ENCODE results near the gene SMIM14. TPM values are rescaled to one million over a fixed set of nuclear protein-coding genes. Genes with fewer than 3 reads are reported as not detected.
A peak's percentile ranks its signal among the peaks of the same experiment; 100 is the strongest.

Gene SMIM14
- total and polyA plus RNA-seq, 7 experiments from 2014 or later, result 4.6 to 28.5 (median 13.7) TPM

GRCh38 chr4:39568805-39569204 lies 69.9 kb downstream of the SMIM14 start:
- Histone ChIP-seq H3K27ac (ENCODE audit: low read depth, low read length) (no peak overlapping the region), H3K9me3 (ENCODE audit: control insufficient read depth in 2 of 3, low read length in 3 of 3) (no peaks in the 10 kb centered on the region), H3K4me1 (ENCODE audit: control insufficient read depth in 2 of 2, insufficient read depth in 2 of 2, low read length in 2 of 2) (no peaks in the 10 kb centered on the region), H3K36me3 (ENCODE audit: control insufficient read depth in 2 of 3, insufficient read depth in 3 of 3, low read length in 3 of 3) (no peaks in the 10 kb centered on the region), H3K27me3 (ENCODE audit: control insufficient read depth in 2 of 2, insufficient read depth in 2 of 2, low read length in 2 of 2) (no peaks in the 10 kb centered on the region), H3K4me3 (ENCODE audit: low read length) (no peak overlapping the region)
- peaks cover 7 to 30% (median 16%) of the 10 kb centered on the region in 5 donors for H3K36me3 Mint-ChIP-seq
- no peak overlapping the region for H3K27ac Mint-ChIP-seq
- DNase-seq, result no peak
- H3K9me3 Mint-ChIP-seq, result peaks cover 0 to 7% (median 4%) of the 10 kb centered on the region in 11 donors
- intact Hi-C loops (cut with micrococcal nuclease), result no loop called here
- no peaks in the 10 kb centered on the region for H3K27me3 Mint-ChIP-seq
- ChIA-PET CTCF (no interaction called here), POLR2A (no interaction called here)
- no peak overlapping the region for H3K4me3 Mint-ChIP-seq
- no peak for ATAC-seq
- peaks cover 0 to 4% (median 0%) of the 10 kb centered on the region in 7 donors for H3K4me1 Mint-ChIP-seq

- ATAC-seq (no peak), DNase-seq (no peak)
- Mint-ChIP-seq H3K4me3 (no peak overlapping the region), H3K27me3 (no peaks in the 10 kb centered on the region), H3K36me3 (peaks cover 7 to 29% (median 21%) of the 10 kb centered on the region in 5 donors), H3K9me3 (peaks cover 0 to 7% (median 4%) of the 10 kb centered on the region in 11 donors), H3K27ac (peak overlapping the region in 1 of 9 donors; percentile 41), H3K4me1 (peaks cover 0 to 4% (median 0%) of the 10 kb centered on the region in 7 donors)
- intact Hi-C loops (cut with micrococcal nuclease), result no loop called here
- H3K27ac ChIP-seq (ENCODE audit: low read depth, low read length), result no peak overlapping the region
- no peaks in the 10 kb centered on the region for H3K27me3 ChIP-seq (ENCODE audit: control insufficient read depth in 2 of 2, insufficient read depth in 2 of 2, low read length in 2 of 2)
- no peak overlapping the region for H3K4me3 ChIP-seq (ENCODE audit: low read length)
- ChIA-PET POLR2A (interaction anchor here (0.6 kb wide), 1 partner anchor 46 kb away, joined by 3 read pairs; no protein-coding TSS in a partner anchor), CTCF (no interaction called here)
- H3K36me3 ChIP-seq (ENCODE audit: control insufficient read depth in 2 of 3, insufficient read depth in 3 of 3, low read length in 3 of 3), result no peaks in the 10 kb centered on the region
- H3K9me3 ChIP-seq (ENCODE audit: control insufficient read depth in 2 of 3, low read length in 3 of 3), result no peaks in the 10 kb centered on the region
- H3K4me1 ChIP-seq (ENCODE audit: control insufficient read depth in 2 of 2, insufficient read depth in 2 of 2, low read length in 2 of 2), result no peaks in the 10 kb centered on the region
These were observed 72.6 kb downstream of the SMIM14 start for GRCh38 chr4:39565878-39566600.

- Histone ChIP-seq H3K4me1 (ENCODE audit: control insufficient read depth in 2 of 2, insufficient read depth in 2 of 2, low read length in 2 of 2) (no peaks in the 10 kb centered on the region), H3K9me3 (ENCODE audit: control insufficient read depth in 2 of 3, low read length in 3 of 3) (no peaks in the 10 kb centered on the region), H3K27ac (ENCODE audit: low read depth, low read length) (no peak overlapping the region), H3K27me3 (ENCODE audit: control insufficient read depth in 2 of 2, insufficient read depth in 2 of 2, low read length in 2 of 2) (no peaks in the 10 kb centered on the region), H3K4me3 (ENCODE audit: low read length) (no peak overlapping the region), H3K36me3 (ENCODE audit: control insufficient read depth in 2 of 3, insufficient read depth in 3 of 3, low read length in 3 of 3) (no peaks in the 10 kb centered on the region)
- ChIA-PET CTCF (no interaction called here), POLR2A (no interaction called here)
- ATAC-seq, result no peak
- DNase-seq, result no peak
- Mint-ChIP-seq H3K36me3 (peaks cover 7 to 33% (median 21%) of the 10 kb centered on the region in 5 donors), H3K4me1 (peaks cover 0 to 2% (median 0%) of the 10 kb centered on the region in 7 donors), H3K27ac (no peak overlapping the region), H3K4me3 (no peak overlapping the region), H3K27me3 (no peaks in the 10 kb centered on the region), H3K9me3 (peaks cover 0 to 7% (median 4%) of the 10 kb centered on the region in 11 donors)
- intact Hi-C loops (cut with micrococcal nuclease), result no loop called here
These were observed 75.3 kb downstream of the SMIM14 start for GRCh38 chr4:39563346-39563847.

GRCh38 chr4:39562792-39563191 lies 75.9 kb downstream of the SMIM14 start:
- intact Hi-C loops (cut with micrococcal nuclease), result no loop called here
- no peak for ATAC-seq

GRCh38 chr4:39559626-39560025 lies 79.0 kb downstream of the SMIM14 start:
- Histone ChIP-seq H3K27me3 (ENCODE audit: control insufficient read depth in 2 of 2, insufficient read depth in 2 of 2, low read length in 2 of 2) (no peaks in the 10 kb centered on the region), H3K36me3 (ENCODE audit: control insufficient read depth in 2 of 3, insufficient read depth in 3 of 3, low read length in 3 of 3) (no peaks in the 10 kb centered on the region), H3K4me1 (ENCODE audit: control insufficient read depth in 2 of 2, insufficient read depth in 2 of 2, low read length in 2 of 2) (no peaks in the 10 kb centered on the region), H3K4me3 (ENCODE audit: low read length) (no peak overlapping the region), H3K9me3 (ENCODE audit: control insufficient read depth in 2 of 3, low read length in 3 of 3) (no peaks in the 10 kb centered on the region), H3K27ac (ENCODE audit: low read depth, low read length) (no peak overlapping the region)
- ATAC-seq, result no peak
- no peak overlapping the region for H3K4me3 Mint-ChIP-seq
- no peak overlapping the region for H3K27ac Mint-ChIP-seq
- no peak for DNase-seq
- H3K27me3 Mint-ChIP-seq, result no peaks in the 10 kb centered on the region
- ChIA-PET POLR2A (no interaction called here), CTCF (interaction anchor here (0.5 kb wide), 1 partner anchor 1191 kb away, joined by 4 read pairs; no protein-coding TSS in a partner anchor)
- H3K9me3 Mint-ChIP-seq, result no peaks in the 10 kb centered on the region
- peaks cover 0 to 2% (median 0%) of the 10 kb centered on the region in 7 donors for H3K4me1 Mint-ChIP-seq
- intact Hi-C loops (cut with micrococcal nuclease), result no loop called here
- peaks cover 0 to 26% (median 14%) of the 10 kb centered on the region in 5 donors for H3K36me3 Mint-ChIP-seq

More at GRCh38 chr4:39562792-39563191, 75.9 kb downstream of the SMIM14 start:
- no peaks in the 10 kb centered on the region for H3K27me3 Mint-ChIP-seq
- H3K36me3 ChIP-seq (ENCODE audit: control insufficient read depth in 2 of 3, insufficient read depth in 3 of 3, low read length in 3 of 3), result no peaks in the 10 kb centered on the region
- peaks cover 0 to 2% (median 0%) of the 10 kb centered on the region in 7 donors for H3K4me1 Mint-ChIP-seq
- no peaks in the 10 kb centered on the region for H3K27me3 ChIP-seq (ENCODE audit: control insufficient read depth in 2 of 2, insufficient read depth in 2 of 2, low read length in 2 of 2)
- peaks cover 7 to 29% (median 21%) of the 10 kb centered on the region in 5 donors for H3K36me3 Mint-ChIP-seq
- DNase-seq, result no peak
- no peak overlapping the region for H3K27ac ChIP-seq (ENCODE audit: low read depth, low read length)
- H3K27ac Mint-ChIP-seq, result no peak overlapping the region
- no peaks in the 10 kb centered on the region for H3K9me3 ChIP-seq (ENCODE audit: control insufficient read depth in 2 of 3, low read length in 3 of 3)
- H3K4me3 ChIP-seq (ENCODE audit: low read length), result no peak overlapping the region
- POLR2A ChIA-PET, result no interaction called here
- no peaks in the 10 kb centered on the region for H3K4me1 ChIP-seq (ENCODE audit: control insufficient read depth in 2 of 2, insufficient read depth in 2 of 2, low read length in 2 of 2)
- no peak overlapping the region for H3K4me3 Mint-ChIP-seq
- peaks cover 0 to 7% (median 4%) of the 10 kb centered on the region in 11 donors for H3K9me3 Mint-ChIP-seq
- CTCF ChIA-PET, result no interaction called here

- Histone ChIP-seq H3K4me3 (ENCODE audit: low read length) (no peak overlapping the region), H3K27ac (ENCODE audit: low read depth, low read length) (no peak overlapping the region), H3K4me1 (ENCODE audit: control insufficient read depth in 2 of 2, insufficient read depth in 2 of 2, low read length in 2 of 2) (no peaks in the 10 kb centered on the region), H3K36me3 (ENCODE audit: control insufficient read depth in 2 of 3, insufficient read depth in 3 of 3, low read length in 3 of 3) (no peaks in the 10 kb centered on the region), H3K9me3 (ENCODE audit: control insufficient read depth in 2 of 3, low read length in 3 of 3) (no peaks in the 10 kb centered on the region), H3K27me3 (ENCODE audit: control insufficient read depth in 2 of 2, insufficient read depth in 2 of 2, low read length in 2 of 2) (no peaks in the 10 kb centered on the region)
- no peak overlapping the region for H3K4me3 Mint-ChIP-seq
- ChIA-PET CTCF (no interaction called here), POLR2A (interaction anchor here (0.6 kb wide), 1 partner anchor 31 kb away, joined by 5 read pairs; no protein-coding TSS in a partner anchor)
- no peak for DNase-seq
- intact Hi-C loops (cut with micrococcal nuclease), result no loop called here
- H3K9me3 Mint-ChIP-seq, result no peaks in the 10 kb centered on the region
- no peaks in the 10 kb centered on the region for H3K4me1 Mint-ChIP-seq
- H3K36me3 Mint-ChIP-seq, result peaks cover 0 to 24% (median 10%) of the 10 kb centered on the region in 5 donors
- no peaks in the 10 kb centered on the region for H3K27me3 Mint-ChIP-seq
- no peak for ATAC-seq
- peak overlapping the region in 1 of 9 donors; percentile 3 for H3K27ac Mint-ChIP-seq
These were observed 83.2 kb downstream of the SMIM14 start for GRCh38 chr4:39555472-39555871.

Measured in naive thymus-derived CD4-positive, alpha-beta T cell (primary cell).